Effector memory CD8-positive, alpha-beta T cell (primary cell): ENCODE measurements around the gene RAD50.

ENCODE experiments used
- ATAC-seq: fragments of 150-1000 bp; cut with Tn5 transposase; replicated peaks from 2 replicates; pipeline ENCODE4 v1.10.0; 2021; ENCODE audit warnings: mild to moderate bottlenecking, moderate library complexity
- DNase-seq, 3 experiments: peaks; one replicate each; pipeline ENCODE4 v3.0.0; 2021
- H3K27ac Mint-ChIP-seq, 2 donors: one replicate each; pipeline ENCODE4 v1.8.0; 2022; ENCODE audit warnings: mild to moderate bottlenecking in 2 of 2, mixed read lengths in 2 of 2, moderate library complexity in 2 of 2
- H3K27me3 Mint-ChIP-seq, 2 donors: one replicate each; pipeline ENCODE4 v1.8.0; 2022; ENCODE audit warnings: mixed read lengths in 2 of 2
- H3K36me3 Mint-ChIP-seq: one replicate; pipeline ENCODE4 v1.8.0; 2022; ENCODE audit warnings: mild to moderate bottlenecking, moderate library complexity, mixed read lengths; ENCODE audit not compliant: insufficient read depth
- H3K4me1 Mint-ChIP-seq, 2 donors: one replicate each; pipeline ENCODE4 v1.8.0; 2022; ENCODE audit warnings: low read depth in 2 of 2, mixed read lengths in 2 of 2
- H3K4me3 Mint-ChIP-seq, 2 donors: one replicate each; pipeline ENCODE4 v1.8.0; 2022; ENCODE audit warnings: mild to moderate bottlenecking in 2 of 2, mixed read lengths in 2 of 2, moderate library complexity in 2 of 2
- H3K9me3 Mint-ChIP-seq, 2 donors: one replicate each; pipeline ENCODE4 v1.8.0; 2022; ENCODE audit warnings: mixed read lengths in 2 of 2

The RAD50 gene

GRCh38 chr5:132662925-132663770 is 106.4 kb downstream of the RAD50 start:
- peak overlapping the region; percentile 88 to 99 for H3K27ac Mint-ChIP-seq

GRCh38 chr5:132663771-132664695 is 107.3 kb downstream of the RAD50 start:
- peaks cover 0 to 30% of the 10 kb centered on the region in 2 donors for H3K27me3 Mint-ChIP-seq
- ATAC-seq (peak; percentile 77), DNase-seq (peak; percentile 37 to 52 (median 41))
- peak overlapping the region; percentile 67 to 76 for H3K4me3 Mint-ChIP-seq
- peak overlapping the region; percentile 88 to 99 for H3K27ac Mint-ChIP-seq
- H3K9me3 Mint-ChIP-seq: no peaks in the 10 kb centered on the region
- peaks cover 32 to 43% of the 10 kb centered on the region in 2 donors for H3K4me1 Mint-ChIP-seq
- H3K36me3 Mint-ChIP-seq: peaks cover 12% of the 10 kb centered on the region

More at GRCh38 chr5:132662925-132663770, 106.4 kb downstream of the RAD50 start:
- Mint-ChIP-seq H3K4me1 (peaks cover 36 to 43% of the 10 kb centered on the region in 2 donors), H3K9me3 (no peaks in the 10 kb centered on the region), H3K27me3 (peaks cover 0 to 38% of the 10 kb centered on the region in 2 donors), H3K36me3 (peaks cover 12% of the 10 kb centered on the region), H3K4me3 (peak overlapping the region; percentile 67 to 76)
- ATAC-seq (peak; percentile 74), DNase-seq (peak; percentile 40 to 63 (median 44))

- no peaks in the 10 kb centered on the region for H3K9me3 Mint-ChIP-seq
- peaks cover 31 to 43% of the 10 kb centered on the region in 2 donors for H3K4me1 Mint-ChIP-seq
- peak overlapping the region; percentile 88 to 99 for H3K27ac Mint-ChIP-seq
- H3K36me3 Mint-ChIP-seq: peaks cover 12% of the 10 kb centered on the region
- ATAC-seq (no peak), DNase-seq (no peak)
- peaks cover 0 to 28% of the 10 kb centered on the region in 2 donors for H3K27me3 Mint-ChIP-seq
- peak overlapping the region; percentile 67 to 76 for H3K4me3 Mint-ChIP-seq
These were observed 108.0 kb downstream of the RAD50 start for GRCh38 chr5:132664696-132665209.

- H3K27me3 Mint-ChIP-seq: peaks cover 0 to 37% of the 10 kb centered on the region in 2 donors
These were observed 108.8 kb downstream of the RAD50 start for GRCh38 chr5:132665574-132666080.

GRCh38 chr5:132666310-132667123 is 109.7 kb downstream of the RAD50 start:
- DNase-seq (no peak), ATAC-seq (no peak)
- no peaks in the 10 kb centered on the region for H3K9me3 Mint-ChIP-seq
- peaks cover 28 to 42% of the 10 kb centered on the region in 2 donors for H3K4me1 Mint-ChIP-seq
- H3K27me3 Mint-ChIP-seq: peaks cover 0 to 42% of the 10 kb centered on the region in 2 donors
- H3K4me3 Mint-ChIP-seq: peak overlapping the region in 1 of 2 donors; percentile 6
- peak overlapping the region in 1 of 2 donors; percentile 16 for H3K27ac Mint-ChIP-seq
- peaks cover 12% of the 10 kb centered on the region for H3K36me3 Mint-ChIP-seq

More at GRCh38 chr5:132665574-132666080, 108.8 kb downstream of the RAD50 start:
- ATAC-seq (no peak), DNase-seq (no peak)
- Mint-ChIP-seq H3K27ac (peak overlapping the region in 1 of 2 donors; percentile 99), H3K36me3 (peaks cover 12% of the 10 kb centered on the region), H3K4me1 (peaks cover 31 to 43% of the 10 kb centered on the region in 2 donors), H3K4me3 (no peak overlapping the region), H3K9me3 (no peaks in the 10 kb centered on the region)

GRCh38 chr5:132667309-132667708 is 110.5 kb downstream of the RAD50 start:
- ATAC-seq: no peak
- Mint-ChIP-seq H3K4me1 (peaks cover 28 to 42% of the 10 kb centered on the region in 2 donors), H3K4me3 (no peak overlapping the region), H3K27me3 (peaks cover 0 to 42% of the 10 kb centered on the region in 2 donors), H3K9me3 (no peaks in the 10 kb centered on the region), H3K27ac (no peak overlapping the region), H3K36me3 (peaks cover 12% of the 10 kb centered on the region)
- no peak for DNase-seq

- H3K9me3 Mint-ChIP-seq: no peaks in the 10 kb centered on the region
- H3K4me3 Mint-ChIP-seq: no peak overlapping the region
- peaks cover 24 to 37% of the 10 kb centered on the region in 2 donors for H3K4me1 Mint-ChIP-seq
- peaks cover 0 to 42% of the 10 kb centered on the region in 2 donors for H3K27me3 Mint-ChIP-seq
- peak overlapping the region in 1 of 2 donors; percentile 12 for H3K27ac Mint-ChIP-seq
- peaks cover 12% of the 10 kb centered on the region for H3K36me3 Mint-ChIP-seq
- no peak for ATAC-seq
- no peak for DNase-seq
These were observed 111.3 kb downstream of the RAD50 start for GRCh38 chr5:132667761-132668705.

GRCh38 chr5:132668706-132669454 is 112.1 kb downstream of the RAD50 start:
- ATAC-seq (no peak), DNase-seq (no peak)
- H3K36me3 Mint-ChIP-seq: peaks cover 9% of the 10 kb centered on the region
- H3K27ac Mint-ChIP-seq: no peak overlapping the region
- H3K4me3 Mint-ChIP-seq: no peak overlapping the region
- H3K27me3 Mint-ChIP-seq: peaks cover 0 to 42% of the 10 kb centered on the region in 2 donors
- no peaks in the 10 kb centered on the region for H3K9me3 Mint-ChIP-seq
- peaks cover 18 to 33% of the 10 kb centered on the region in 2 donors for H3K4me1 Mint-ChIP-seq

- Mint-ChIP-seq H3K27me3 (peaks cover 0 to 42% of the 10 kb centered on the region in 2 donors), H3K4me3 (no peak overlapping the region), H3K36me3 (peaks cover 4% of the 10 kb centered on the region), H3K27ac (peak overlapping the region in 1 of 2 donors; percentile 53), H3K4me1 (peaks cover 18 to 33% of the 10 kb centered on the region in 2 donors), H3K9me3 (no peaks in the 10 kb centered on the region)
- DNase-seq (no peak), ATAC-seq (no peak)
These were observed 112.7 kb downstream of the RAD50 start for GRCh38 chr5:132669455-132669820.

GRCh38 chr5:132669966-132670882 is 113.4 kb downstream of the RAD50 start:
- H3K27me3 Mint-ChIP-seq: peaks cover 0 to 40% of the 10 kb centered on the region in 2 donors
- peaks cover 17 to 31% of the 10 kb centered on the region in 2 donors for H3K4me1 Mint-ChIP-seq
- no peak overlapping the region for H3K4me3 Mint-ChIP-seq
- H3K9me3 Mint-ChIP-seq: no peaks in the 10 kb centered on the region
- peak overlapping the region in 1 of 2 donors; percentile 53 for H3K27ac Mint-ChIP-seq
- peaks cover 3% of the 10 kb centered on the region for H3K36me3 Mint-ChIP-seq
- ATAC-seq (no peak), DNase-seq (no peak)
